Measurements from ENCODE around the gene NDUFS8.

DNA sequence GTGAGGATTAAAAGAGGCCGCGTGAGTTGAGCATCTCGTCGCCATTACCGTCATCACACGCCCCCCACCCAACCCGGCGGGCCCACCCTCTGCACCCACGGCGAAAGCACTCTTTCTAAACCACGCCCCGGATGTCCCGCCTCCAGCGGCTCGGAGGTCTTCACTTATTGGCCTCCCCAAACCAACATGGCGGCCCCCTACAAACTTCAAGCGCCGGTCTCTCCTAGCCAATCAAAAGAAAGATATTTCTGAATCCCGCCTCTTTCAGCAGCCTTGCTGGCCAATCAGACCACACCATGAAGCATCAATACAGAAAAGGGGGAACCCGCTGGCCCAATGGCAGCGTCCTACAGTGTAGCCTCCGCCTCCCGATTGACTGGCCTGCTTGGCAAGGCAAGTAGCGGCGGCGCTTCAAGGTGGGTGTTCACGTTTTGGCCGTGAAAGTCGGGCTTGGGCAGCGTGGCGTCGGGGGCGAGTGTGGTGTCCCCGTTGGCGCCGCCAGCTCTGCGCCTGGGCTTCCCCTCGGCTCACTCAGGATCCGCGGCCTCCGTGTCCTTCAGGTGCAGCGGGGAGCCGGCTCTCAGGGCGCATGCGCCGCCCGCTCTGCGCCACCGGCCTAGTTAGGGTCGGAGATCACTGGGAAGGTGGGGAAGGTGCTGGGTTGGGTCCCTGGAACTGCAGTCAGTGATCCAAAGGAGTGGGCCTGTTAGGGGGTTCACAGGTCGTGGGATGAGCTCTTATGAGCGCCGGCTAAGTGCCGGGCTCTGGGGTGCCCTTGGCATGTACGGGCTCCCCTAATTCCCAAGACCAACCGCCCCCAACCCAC is at the start of gene NDUFS8:
- no peak for TF ChIP-seq EZH2 (IDR thresholded peaks at IDR 0.05; ENCODE audit: borderline replicate concordance, low read depth, low read length, poor library complexity, severe bottlenecking)
- TF ChIP-seq, protein P1, sequence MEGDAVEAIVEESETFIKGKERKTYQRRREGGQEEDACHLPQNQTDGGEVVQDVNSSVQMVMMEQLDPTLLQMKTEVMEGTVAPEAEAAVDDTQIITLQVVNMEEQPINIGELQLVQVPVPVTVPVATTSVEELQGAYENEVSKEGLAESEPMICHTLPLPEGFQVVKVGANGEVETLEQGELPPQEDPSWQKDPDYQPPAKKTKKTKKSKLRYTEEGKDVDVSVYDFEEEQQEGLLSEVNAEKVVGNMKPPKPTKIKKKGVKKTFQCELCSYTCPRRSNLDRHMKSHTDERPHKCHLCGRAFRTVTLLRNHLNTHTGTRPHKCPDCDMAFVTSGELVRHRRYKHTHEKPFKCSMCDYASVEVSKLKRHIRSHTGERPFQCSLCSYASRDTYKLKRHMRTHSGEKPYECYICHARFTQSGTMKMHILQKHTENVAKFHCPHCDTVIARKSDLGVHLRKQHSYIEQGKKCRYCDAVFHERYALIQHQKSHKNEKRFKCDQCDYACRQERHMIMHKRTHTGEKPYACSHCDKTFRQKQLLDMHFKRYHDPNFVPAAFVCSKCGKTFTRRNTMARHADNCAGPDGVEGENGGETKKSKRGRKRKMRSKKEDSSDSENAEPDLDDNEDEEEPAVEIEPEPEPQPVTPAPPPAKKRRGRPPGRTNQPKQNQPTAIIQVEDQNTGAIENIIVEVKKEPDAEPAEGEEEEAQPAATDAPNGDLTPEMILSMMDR (conservative IDR thresholded peaks at IDR 0.05; ENCODE audit: low read depth, low read length), result no peak
